Mesothelial cell of epicardium (in vitro differentiated cells): ENCODE data around the gene CCDC178. TPM values are rescaled to one million over a fixed set of nuclear protein-coding genes. Genes with fewer than 3 reads are reported as not detected.

Experiments used
- DNase-seq, 2 experiments: peaks; one replicate each; pipeline ENCODE4 v3.0.0; 2021; ENCODE audit warnings: low spot score in 2 of 2; ENCODE audit not compliant: unreplicated experiment in 2 of 2
- H3K27ac Mint-ChIP-seq: 2 replicates; pipeline ENCODE4 v1.8.0; 2021; ENCODE audit warnings: mixed read lengths
- H3K27me3 Mint-ChIP-seq: 2 replicates; pipeline ENCODE4 v1.8.0; 2021; ENCODE audit warnings: low read depth, mixed read lengths
- H3K36me3 Mint-ChIP-seq: 2 replicates; pipeline ENCODE4 v1.8.0; 2021; ENCODE audit warnings: mixed read lengths
- H3K4me1 Mint-ChIP-seq: 2 replicates; pipeline ENCODE4 v1.8.0; 2021; ENCODE audit warnings: mixed read lengths
- H3K4me3 Mint-ChIP-seq: 2 replicates; pipeline ENCODE4 v1.8.0; 2021; ENCODE audit warnings: mild to moderate bottlenecking, moderate library complexity, mixed read lengths
- H3K9me3 Mint-ChIP-seq: 2 replicates; pipeline ENCODE4 v1.8.0; 2021; ENCODE audit warnings: mixed read lengths
- CTCF ChIP-seq: fragments of 200-600 bp; sonication (generic); IDR thresholded peaks from one replicate; pipeline ENCODE4 v1.5.0; 2021; ENCODE audit warnings: antibody characterized with exemption; ENCODE audit not compliant: unreplicated experiment
- total RNA-seq: library from RNA; stranded (reverse); gene quantifications from 3 replicates; pipeline ENCODE4 v1.2.1, GENCODE V29; 2021

CCDC178 gene
- total RNA-seq, 1 donor from 2014 or later = 3.1 TPM

- Mint-ChIP-seq H3K27me3 (no peaks in the 10 kb centered on the region), H3K9me3 (peaks cover 8% of the 10 kb centered on the region), H3K4me3 (no peak overlapping the region), H3K4me1 (no peaks in the 10 kb centered on the region), H3K36me3 (no peaks in the 10 kb centered on the region), H3K27ac (no peak overlapping the region)
- TF ChIP-seq CTCF = no peak
- DNase-seq = no peak
Observed at GRCh38 chr18:33116376-33116775, 324.1 kb downstream of the CCDC178 start.

GRCh38 chr18:33115917-33116316, 324.6 kb downstream of the CCDC178 start:
- DNase-seq = no peak
- no peak for TF ChIP-seq CTCF
- no peak overlapping the region for H3K4me3 Mint-ChIP-seq
- H3K36me3 Mint-ChIP-seq = no peaks in the 10 kb centered on the region
- H3K4me1 Mint-ChIP-seq = no peaks in the 10 kb centered on the region
- no peak overlapping the region for H3K27ac Mint-ChIP-seq
- H3K9me3 Mint-ChIP-seq = peaks cover 8% of the 10 kb centered on the region
- H3K27me3 Mint-ChIP-seq = no peaks in the 10 kb centered on the region

GRCh38 chr18:33115476-33115875, 325.0 kb downstream of the CCDC178 start:
- no peaks in the 10 kb centered on the region for H3K36me3 Mint-ChIP-seq
- H3K27ac Mint-ChIP-seq = no peak overlapping the region
- peaks cover 8% of the 10 kb centered on the region for H3K9me3 Mint-ChIP-seq
- peaks cover 2% of the 10 kb centered on the region for H3K27me3 Mint-ChIP-seq
- no peak for DNase-seq
- no peaks in the 10 kb centered on the region for H3K4me1 Mint-ChIP-seq
- TF ChIP-seq CTCF = no peak
- H3K4me3 Mint-ChIP-seq = no peak overlapping the region

- H3K36me3 Mint-ChIP-seq = no peaks in the 10 kb centered on the region
- no peaks in the 10 kb centered on the region for H3K4me1 Mint-ChIP-seq
- no peak for TF ChIP-seq CTCF
- no peak for DNase-seq
- H3K4me3 Mint-ChIP-seq = no peak overlapping the region
- peaks cover 2% of the 10 kb centered on the region for H3K27me3 Mint-ChIP-seq
- H3K27ac Mint-ChIP-seq = no peak overlapping the region
- peaks cover 8% of the 10 kb centered on the region for H3K9me3 Mint-ChIP-seq
Observed at GRCh38 chr18:33114749-33115148, 325.8 kb downstream of the CCDC178 start.

- TF ChIP-seq CTCF = no peak
- Mint-ChIP-seq H3K36me3 (no peaks in the 10 kb centered on the region), H3K4me1 (no peaks in the 10 kb centered on the region), H3K9me3 (peaks cover 7% of the 10 kb centered on the region), H3K4me3 (no peak overlapping the region), H3K27ac (no peak overlapping the region), H3K27me3 (peaks cover 2% of the 10 kb centered on the region)
- no peak for DNase-seq
Observed at GRCh38 chr18:33113416-33113815, 327.1 kb downstream of the CCDC178 start.

GRCh38 chr18:33107511-33107910, 333.0 kb downstream of the CCDC178 start:
- no peaks in the 10 kb centered on the region for H3K4me1 Mint-ChIP-seq
- peaks cover 4% of the 10 kb centered on the region for H3K9me3 Mint-ChIP-seq
- H3K27me3 Mint-ChIP-seq = peaks cover 9% of the 10 kb centered on the region
- H3K36me3 Mint-ChIP-seq = no peaks in the 10 kb centered on the region
- no peak for DNase-seq
- no peak for TF ChIP-seq CTCF
- no peak overlapping the region for H3K27ac Mint-ChIP-seq
- H3K4me3 Mint-ChIP-seq = no peak overlapping the region
